GM18867 (cell line): ENCODE results near the gene GOLGA1.
"Not testable (repeated sequence)": the region's sequence is repeated elsewhere in the genome, so short reads cannot be mapped to it uniquely, and the experiment has no call there.

Experiments
- ATAC-seq: cut with Tn5 transposase; IDR thresholded peaks from one replicate; pipeline ENCODE4 v1.9.1; 2021; ENCODE audit warnings: mild to moderate bottlenecking, moderate library complexity; ENCODE audit not compliant: unreplicated experiment

GOLGA1 gene

GRCh38 chr9:124941679-124942561 is 1.0 kb upstream of the GOLGA1 start:
- ATAC-seq: peak; percentile 29

GRCh38 chr9:124940521-124940893 is 376 bp downstream of the GOLGA1 start:
- ATAC-seq: peak; percentile 41

- ATAC-seq: no peak
Measured at GRCh38 chr9:124939944-124940343, 939 bp downstream of the GOLGA1 start.

GRCh38 chr9:124934290-124934689 is 6.6 kb downstream of the GOLGA1 start:
- ATAC-seq: no peak

- ATAC-seq: no peak
Measured at GRCh38 chr9:124932333-124932732, 8.6 kb downstream of the GOLGA1 start.

- no peak for ATAC-seq
Measured at GRCh38 chr9:124929464-124929863, 11.4 kb downstream of the GOLGA1 start.

- no peak for ATAC-seq
Measured at GRCh38 chr9:124928116-124928515, 12.8 kb downstream of the GOLGA1 start.

GRCh38 chr9:124920394-124920793 is 20.5 kb downstream of the GOLGA1 start:
- not testable (repeated sequence) for ATAC-seq

GRCh38 chr9:124914753-124915405 is 26.0 kb downstream of the GOLGA1 start:
- no peak for ATAC-seq

GRCh38 chr9:124913378-124913777 is 27.5 kb downstream of the GOLGA1 start:
- no peak for ATAC-seq

- no peak for ATAC-seq
Measured at GRCh38 chr9:124911766-124912165, 29.1 kb downstream of the GOLGA1 start.

- no peak for ATAC-seq
Measured at GRCh38 chr9:124908098-124908497, 32.8 kb downstream of the GOLGA1 start.

- no peak for ATAC-seq
Measured at GRCh38 chr9:124906966-124907365, 33.9 kb downstream of the GOLGA1 start.

- ATAC-seq: no peak
Measured at GRCh38 chr9:124899845-124900244, 41.0 kb downstream of the GOLGA1 start.

GRCh38 chr9:124897570-124898460 is 43.1 kb downstream of the GOLGA1 start:
- no peak for ATAC-seq

- ATAC-seq: no peak
Measured at GRCh38 chr9:124894741-124895170, 46.1 kb downstream of the GOLGA1 start.

- ATAC-seq: no peak
Measured at GRCh38 chr9:124894035-124894740, 46.7 kb downstream of the GOLGA1 start.

- no peak for ATAC-seq
Measured at GRCh38 chr9:124890179-124890578, 50.7 kb downstream of the GOLGA1 start.

GRCh38 chr9:124889006-124889405 is 51.9 kb downstream of the GOLGA1 start:
- ATAC-seq: no peak

- ATAC-seq: no peak
Measured at GRCh38 chr9:124887832-124888231, 53.1 kb downstream of the GOLGA1 start.
